Tibial nerve (tissue), 4 donors: ENCODE measurements around the gene TMUB1. TPM values are rescaled to one million over a fixed set of nuclear protein-coding genes. Genes with fewer than 3 reads are reported as not detected.

ENCODE experiments used
- DNase-seq, 2 donors: peaks; one replicate each; pipeline ENCODE4 v3.0.0-alpha.2; 2019; ENCODE audit warnings: low spot score in 2 of 2
- H3K27ac ChIP-seq, 4 donors: fragments of 200-600 bp; sonication (generic) in 3 of 4; one replicate each; pipeline ENCODE4 v1.5.1; 2017 to 2019; ENCODE audit warnings: mild to moderate bottlenecking in 1 of 4
- H3K27me3 ChIP-seq, 2 donors: fragments of 200-600 bp; sonication (generic) in 1 of 2; one replicate each; pipeline versions ENCODE4 v1.5.1 to v1.6.0; 2017 to 2019
- H3K36me3 ChIP-seq, 3 donors: fragments of 200-600 bp; sonication (generic); one replicate each; pipeline ENCODE4 v1.5.1; 2018 to 2019
- H3K4me1 ChIP-seq, 4 donors: fragments of 200-600 bp; sonication (generic) in 3 of 4; one replicate each; pipeline ENCODE4 v1.5.1; 2017 to 2019
- H3K4me3 ChIP-seq, 4 donors: fragments of 200-600 bp; sonication (generic) in 3 of 4; one replicate each; pipeline ENCODE4 v1.5.1; 2017 to 2019; ENCODE audit warnings: mild to moderate bottlenecking in 1 of 4, moderate library complexity in 1 of 4
- H3K9me3 ChIP-seq, 4 donors: fragments of 200-600 bp; sonication (generic) in 3 of 4; one replicate each; pipeline ENCODE4 v1.5.1; 2017 to 2019
- CTCF ChIP-seq, 5 experiments: fragments of 200-600 bp in 3 of 5; fragments of 450-650 bp in 2 of 5; sonication (generic) in 3 of 5; IDR thresholded peaks; one replicate each; pipeline ENCODE4 v1.5.1; 2016 to 2019; ENCODE audit warnings: antibody characterized with exemption in 5 of 5, mild to moderate bottlenecking in 3 of 5, moderate library complexity in 2 of 5
- EP300 ChIP-seq, 2 donors: sonication (generic); formaldehyde crosslinking; IDR thresholded peaks; one replicate each; pipeline ENCODE4 v1.6.1; 2017; ENCODE audit warnings: antibody characterized with exemption in 2 of 2, mild to moderate bottlenecking in 1 of 2
- POLR2A ChIP-seq, 2 donors: fragments of 450-650 bp; IDR thresholded peaks; one replicate each; pipeline ENCODE4 v1.6.1; 2017; ENCODE audit warnings: antibody characterized with exemption in 2 of 2, mild to moderate bottlenecking in 2 of 2, moderate library complexity in 2 of 2
- WGBS, 2 donors: methylation state at CpG; one replicate each; pipeline ENCODE4 v1.1.5; 2018; 5-methylcytosine and 5-hydroxymethylcytosine counted together
- total RNA-seq, 4 donors: library from RNA; depleted of rRNA; stranded (reverse); fragments of >200 nt; gene quantifications; one replicate each; pipeline ENCODE4 v1.1.0, GENCODE V29; 2016

The TMUB1 gene
- total RNA-seq, 4 donors from 2014 or later, result 24.3 to 61.5 (median 33.8) TPM

GRCh38 chr7:151123822-151124464 lies 40.6 kb upstream of the TMUB1 start:
- Histone ChIP-seq H3K4me3 (no peak overlapping the region), H3K36me3 (peaks cover 0 to 75% (median 0%) of the 10 kb centered on the region in 3 donors), H3K27ac (no peak overlapping the region), H3K9me3 (no peaks in the 10 kb centered on the region), H3K4me1 (peaks cover 0 to 19% (median 13%) of the 10 kb centered on the region in 4 donors), H3K27me3 (no peaks in the 10 kb centered on the region)
- DNase-seq, result peak; percentile 53 to 61
- no peak for TF ChIP-seq EP300 (IDR thresholded peaks at IDR 0.05)
- peak; percentile 93 to 98 (median 95) for TF ChIP-seq CTCF (IDR thresholded peaks at IDR 0.05)
- no peak for TF ChIP-seq POLR2A (IDR thresholded peaks at IDR 0.05)
- 26 to 28% methylated on average over 15 to 16 of the region's 24 CpGs for WGBS, 2 donors

GRCh38 chr7:151123158-151123821 lies 40.0 kb upstream of the TMUB1 start:
- DNase-seq, result no peak
- 90 to 91% methylated on average over 41 to 50 of the region's 50 CpGs for WGBS, 2 donors
- TF ChIP-seq CTCF (IDR thresholded peaks at IDR 0.05), result no peak
- no peak for TF ChIP-seq EP300 (IDR thresholded peaks at IDR 0.05)
- TF ChIP-seq POLR2A (IDR thresholded peaks at IDR 0.05), result no peak
- no peaks in the 10 kb centered on the region for H3K9me3 ChIP-seq
- no peak overlapping the region for H3K4me3 ChIP-seq
- no peaks in the 10 kb centered on the region for H3K27me3 ChIP-seq
- no peak overlapping the region for H3K27ac ChIP-seq
- peaks cover 0 to 19% (median 13%) of the 10 kb centered on the region in 4 donors for H3K4me1 ChIP-seq
- peaks cover 0 to 75% (median 0%) of the 10 kb centered on the region in 3 donors for H3K36me3 ChIP-seq

GRCh38 chr7:151122796-151123157 lies 39.5 kb upstream of the TMUB1 start:
- peaks cover 0 to 75% (median 0%) of the 10 kb centered on the region in 3 donors for H3K36me3 ChIP-seq
- no peaks in the 10 kb centered on the region for H3K9me3 ChIP-seq
- no peak overlapping the region for H3K4me3 ChIP-seq
- H3K27me3 ChIP-seq, result no peaks in the 10 kb centered on the region
- DNase-seq, result no peak
- H3K4me1 ChIP-seq, result peaks cover 0 to 19% (median 13%) of the 10 kb centered on the region in 4 donors
- no peak overlapping the region for H3K27ac ChIP-seq
- no peak for TF ChIP-seq CTCF (IDR thresholded peaks at IDR 0.05)
- TF ChIP-seq EP300 (IDR thresholded peaks at IDR 0.05), result no peak
- no peak for TF ChIP-seq POLR2A (IDR thresholded peaks at IDR 0.05)
- 91% methylated on average over 25 to 29 of the region's 29 CpGs for WGBS, 2 donors

- Histone ChIP-seq H3K4me1 (peaks cover 0 to 19% (median 13%) of the 10 kb centered on the region in 4 donors), H3K4me3 (no peak overlapping the region), H3K27me3 (no peaks in the 10 kb centered on the region), H3K9me3 (no peaks in the 10 kb centered on the region), H3K36me3 (peaks cover 0 to 75% (median 0%) of the 10 kb centered on the region in 3 donors), H3K27ac (peak overlapping the region in 1 of 4 donors; percentile 2)
- DNase-seq, result no peak
- WGBS, 2 donors, result 71 to 75% methylated on average over 24 of the region's 24 CpGs
- no peak for TF ChIP-seq POLR2A (IDR thresholded peaks at IDR 0.05)
- TF ChIP-seq CTCF (IDR thresholded peaks at IDR 0.05), result no peak
- no peak for TF ChIP-seq EP300 (IDR thresholded peaks at IDR 0.05)
These were observed 39.0 kb upstream of the TMUB1 start for GRCh38 chr7:151122276-151122675.
